HuH-7.5 (cell line): ENCODE results near the gene CRHR1.
"Not testable (repeated sequence)": the region's sequence is repeated elsewhere in the genome, so short reads cannot be mapped to it uniquely, and the experiment has no call there.

ENCODE experiments used
- DNase-seq: peaks from one replicate; pipeline ENCODE4 v3.0.0; 2011; ENCODE audit warnings: low spot score

CRHR1 gene

GRCh38 chr17:45845376-45846185 lies 61.5 kb downstream of the CRHR1 start:
- no peak for DNase-seq

- no peak for DNase-seq
Observed at GRCh38 chr17:45846223-45846622, 62.1 kb downstream of the CRHR1 start.

GRCh38 chr17:45846646-45847045 lies 62.5 kb downstream of the CRHR1 start:
- DNase-seq, result no peak

- no peak for DNase-seq
Observed at GRCh38 chr17:45847101-45847500, 63.0 kb downstream of the CRHR1 start.

GRCh38 chr17:45847747-45848146 lies 63.6 kb downstream of the CRHR1 start:
- DNase-seq, result no peak

GRCh38 chr17:45848405-45848804 lies 64.3 kb downstream of the CRHR1 start:
- no peak for DNase-seq

- no peak for DNase-seq
Observed at GRCh38 chr17:45848868-45849535, 64.9 kb downstream of the CRHR1 start.

GRCh38 chr17:45849536-45849990 lies 65.4 kb downstream of the CRHR1 start:
- DNase-seq, result no peak

GRCh38 chr17:45850011-45850410 lies 65.9 kb downstream of the CRHR1 start:
- DNase-seq, result no peak

- no peak for DNase-seq
Observed at GRCh38 chr17:45850468-45850867, 66.3 kb downstream of the CRHR1 start.

GRCh38 chr17:45851022-45851421 lies 66.9 kb downstream of the CRHR1 start:
- no peak for DNase-seq

GRCh38 chr17:45851464-45851863 lies 67.3 kb downstream of the CRHR1 start:
- no peak for DNase-seq

GRCh38 chr17:45851873-45852272 lies 67.8 kb downstream of the CRHR1 start:
- DNase-seq, result no peak

- no peak for DNase-seq
Observed at GRCh38 chr17:45852535-45853297, 68.6 kb downstream of the CRHR1 start.

- no peak for DNase-seq
Observed at GRCh38 chr17:45854209-45854608, 70.1 kb downstream of the CRHR1 start.

- DNase-seq, result no peak
Observed at GRCh38 chr17:45855691-45856336, 71.7 kb downstream of the CRHR1 start.

GRCh38 chr17:45857977-45858708 lies 74.0 kb downstream of the CRHR1 start:
- no peak for DNase-seq

GRCh38 chr17:45861165-45861564 lies 77.0 kb downstream of the CRHR1 start:
- DNase-seq, result no peak

GRCh38 chr17:45862127-45862526 lies 78.0 kb downstream of the CRHR1 start:
- DNase-seq, result not testable (repeated sequence)

- no peak for DNase-seq
Observed at GRCh38 chr17:45863857-45864654, 79.9 kb downstream of the CRHR1 start.

- DNase-seq, result no peak
Observed at GRCh38 chr17:45867171-45867570, 83.1 kb downstream of the CRHR1 start.
